Fibroblast of mammary gland (primary cell): ENCODE results near the gene SLC30A9.

Experiments used
- DNase-seq: peaks from one replicate; pipeline ENCODE4 v3.0.0-alpha.2; 2010; ENCODE audit warnings: low read depth
- H3K4me3 ChIP-seq: 2 replicates; pipeline ENCODE4 v1.5.1; 2011; ENCODE audit warnings: low read depth, mild to moderate bottlenecking, low read length, moderate library complexity; ENCODE audit not compliant: control insufficient read depth
- TF ChIP-seq, protein P1 (sequence below): conservative IDR thresholded peaks from 2 replicates; pipeline ENCODE4 v1.5.1; 2011; ENCODE audit warnings: low read depth, low read length, inconsistent platforms; ENCODE audit not compliant: control insufficient read depth, insufficient read depth

SLC30A9 gene

GRCh38 chr4:41992967-41993857 lies 2.9 kb downstream of the SLC30A9 start:
- DNase-seq: no peak
- no peak overlapping the region for H3K4me3 ChIP-seq
- TF ChIP-seq, protein P1, sequence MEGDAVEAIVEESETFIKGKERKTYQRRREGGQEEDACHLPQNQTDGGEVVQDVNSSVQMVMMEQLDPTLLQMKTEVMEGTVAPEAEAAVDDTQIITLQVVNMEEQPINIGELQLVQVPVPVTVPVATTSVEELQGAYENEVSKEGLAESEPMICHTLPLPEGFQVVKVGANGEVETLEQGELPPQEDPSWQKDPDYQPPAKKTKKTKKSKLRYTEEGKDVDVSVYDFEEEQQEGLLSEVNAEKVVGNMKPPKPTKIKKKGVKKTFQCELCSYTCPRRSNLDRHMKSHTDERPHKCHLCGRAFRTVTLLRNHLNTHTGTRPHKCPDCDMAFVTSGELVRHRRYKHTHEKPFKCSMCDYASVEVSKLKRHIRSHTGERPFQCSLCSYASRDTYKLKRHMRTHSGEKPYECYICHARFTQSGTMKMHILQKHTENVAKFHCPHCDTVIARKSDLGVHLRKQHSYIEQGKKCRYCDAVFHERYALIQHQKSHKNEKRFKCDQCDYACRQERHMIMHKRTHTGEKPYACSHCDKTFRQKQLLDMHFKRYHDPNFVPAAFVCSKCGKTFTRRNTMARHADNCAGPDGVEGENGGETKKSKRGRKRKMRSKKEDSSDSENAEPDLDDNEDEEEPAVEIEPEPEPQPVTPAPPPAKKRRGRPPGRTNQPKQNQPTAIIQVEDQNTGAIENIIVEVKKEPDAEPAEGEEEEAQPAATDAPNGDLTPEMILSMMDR: no peak

- DNase-seq: no peak
- TF ChIP-seq, protein P1: no peak
- no peak overlapping the region for H3K4me3 ChIP-seq
These were observed 4.2 kb downstream of the SLC30A9 start for GRCh38 chr4:41994461-41994985.

- no peak overlapping the region for H3K4me3 ChIP-seq
- TF ChIP-seq, protein P1: no peak
- no peak for DNase-seq
These were observed 7.7 kb downstream of the SLC30A9 start for GRCh38 chr4:41998019-41998418.

DNA sequence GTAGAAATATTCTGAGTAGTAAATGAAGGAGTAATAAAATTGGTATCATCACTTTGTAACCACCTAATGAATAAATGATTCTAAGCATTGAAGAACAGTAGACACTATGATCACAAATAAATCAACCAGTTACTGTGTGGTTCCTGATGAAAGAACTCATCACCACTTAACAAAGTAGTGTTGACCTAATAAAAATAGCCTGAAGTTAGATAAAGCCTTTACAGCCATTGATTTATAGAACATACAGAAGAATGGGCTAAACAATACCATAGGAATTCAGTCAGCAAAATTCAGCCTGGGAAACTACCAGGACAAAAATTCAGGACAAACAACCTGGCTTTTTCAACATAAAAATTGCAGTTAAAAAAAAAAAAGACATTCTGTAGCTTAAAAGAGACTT lies 9.0 kb downstream of the SLC30A9 start:
- TF ChIP-seq, protein P1: no peak
- no peak overlapping the region for H3K4me3 ChIP-seq
- DNase-seq: no peak

DNA sequence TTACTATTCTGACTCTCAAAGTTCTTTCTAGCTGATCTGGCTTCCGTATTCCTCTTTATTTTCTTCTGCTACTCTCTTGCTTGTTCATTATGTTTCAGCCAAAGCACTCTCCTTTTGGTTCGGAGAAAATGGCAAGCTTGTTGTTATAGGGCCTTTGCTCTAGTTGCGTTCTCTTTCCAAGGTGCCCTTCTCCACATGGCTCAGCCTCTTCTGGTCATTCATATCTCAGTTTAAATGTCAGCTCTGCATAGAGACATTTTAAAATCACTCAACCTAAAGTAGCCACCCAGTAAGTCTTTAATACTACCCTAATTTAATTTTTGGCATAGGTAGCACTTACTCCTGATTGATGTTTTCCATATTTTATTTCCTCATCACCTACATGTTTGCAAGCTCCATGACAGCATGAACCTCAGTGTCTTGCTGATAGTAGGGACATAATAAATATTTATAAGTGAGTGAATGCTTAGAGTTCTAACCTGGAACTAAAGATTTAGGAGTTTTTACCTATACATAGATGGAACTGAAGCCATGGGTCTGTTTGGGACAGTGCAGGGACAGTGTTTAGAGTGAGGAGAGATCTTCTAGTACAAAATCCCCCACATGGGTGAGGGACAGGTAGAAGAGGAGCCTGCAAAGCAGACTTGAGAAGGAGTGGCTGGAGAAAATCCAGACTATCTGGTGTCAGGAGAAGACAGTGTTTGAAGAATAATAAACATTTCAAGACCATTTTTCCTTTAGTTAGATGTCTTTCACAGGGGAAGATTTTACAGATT lies 17.9 kb downstream of the SLC30A9 start:
- no peak overlapping the region for H3K4me3 ChIP-seq
- DNase-seq: no peak
- TF ChIP-seq, protein P1: no peak

DNA sequence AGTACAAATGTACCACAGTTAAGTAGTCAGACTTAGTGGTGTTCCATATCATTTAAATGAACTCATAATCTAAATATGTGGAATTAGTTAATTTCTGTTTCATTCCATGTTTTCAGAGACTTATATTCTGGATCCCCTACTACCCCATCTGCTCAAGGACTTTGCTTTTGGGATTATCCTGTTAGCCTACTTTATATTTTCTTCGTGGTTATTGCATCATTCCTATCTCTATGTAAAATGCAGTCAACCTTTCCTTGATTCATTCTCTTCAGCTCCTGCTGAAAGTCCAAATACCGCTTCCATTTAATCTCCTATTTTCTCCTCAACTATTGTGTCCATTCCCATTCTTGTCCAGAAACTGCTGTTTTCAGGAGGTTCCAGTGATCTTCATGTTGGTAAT lies 25.1 kb downstream of the SLC30A9 start:
- no peak overlapping the region for H3K4me3 ChIP-seq
- DNase-seq: no peak
- TF ChIP-seq, protein P1: no peak
